GM18507 (cell line): Measurements from ENCODE around the gene SPSB3.

Experiments
- DNase-seq: peaks from one replicate; pipeline ENCODE4 v3.0.0; 2011; ENCODE audit warnings: low read depth; ENCODE audit not compliant: insufficient read length; ENCODE audit errors: extremely low spot score
- FAIRE-seq: peaks from 2 replicates; lab custom pipeline; 2011; peaks lifted over from hg19 to GRCh38; lab: Jason Lieb, UNC

The SPSB3 gene

GRCh38 chr16:1729026-1729425 lies 53.3 kb downstream of the SPSB3 start:
- FAIRE-seq (no peak), DNase-seq (no peak)

GRCh38 chr16:1727651-1728624 lies 54.4 kb downstream of the SPSB3 start:
- no peak for DNase-seq
- FAIRE-seq = no peak
